Fibroblast of gingiva (primary cell): ENCODE data around the gene PLCL2.

ENCODE experiments used
- DNase-seq: peaks from one replicate; pipeline ENCODE4 v3.0.0-alpha.2; 2011; ENCODE audit warnings: low read depth

Gene PLCL2

DNA sequence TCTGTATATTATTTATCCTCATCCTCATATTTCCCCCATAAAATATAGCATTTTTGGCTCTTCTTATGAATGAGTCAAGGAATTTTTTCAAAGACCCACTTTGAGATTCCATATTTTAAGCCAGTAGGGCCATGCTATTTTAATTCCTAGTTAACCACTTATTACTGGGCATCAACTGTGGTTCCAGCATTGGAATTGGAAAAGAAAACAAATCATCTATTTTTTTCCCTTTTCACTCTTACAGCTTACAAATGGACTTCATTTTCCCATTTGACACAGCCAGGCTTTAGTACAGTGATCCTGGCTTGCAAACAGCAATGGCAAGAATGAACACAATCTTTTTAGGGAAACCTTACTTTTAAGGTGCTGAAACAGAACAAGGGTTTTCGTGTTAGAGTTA is 19.4 kb upstream of the PLCL2 start:
- DNase-seq, result no peak

DNA sequence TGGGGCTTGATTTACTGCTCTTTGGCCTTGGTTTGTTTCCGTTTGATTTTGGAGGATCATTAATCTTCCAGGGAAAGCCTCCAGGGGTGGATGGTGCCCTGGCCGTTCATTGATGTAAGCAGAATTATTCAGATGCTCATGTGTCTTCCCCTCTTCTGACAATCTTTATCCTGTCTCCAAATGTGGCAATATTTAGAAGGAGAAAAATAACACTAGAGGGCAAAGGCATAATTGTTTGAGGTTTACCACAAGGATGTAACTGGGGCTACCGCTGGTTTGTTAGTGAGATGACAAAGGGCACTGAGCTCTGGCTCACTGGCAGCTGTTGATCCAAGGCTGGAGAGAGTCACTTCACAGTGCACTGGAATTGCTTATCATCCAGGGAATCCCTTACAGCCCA is 18.2 kb upstream of the PLCL2 start:
- DNase-seq, result peak; percentile 63

DNA sequence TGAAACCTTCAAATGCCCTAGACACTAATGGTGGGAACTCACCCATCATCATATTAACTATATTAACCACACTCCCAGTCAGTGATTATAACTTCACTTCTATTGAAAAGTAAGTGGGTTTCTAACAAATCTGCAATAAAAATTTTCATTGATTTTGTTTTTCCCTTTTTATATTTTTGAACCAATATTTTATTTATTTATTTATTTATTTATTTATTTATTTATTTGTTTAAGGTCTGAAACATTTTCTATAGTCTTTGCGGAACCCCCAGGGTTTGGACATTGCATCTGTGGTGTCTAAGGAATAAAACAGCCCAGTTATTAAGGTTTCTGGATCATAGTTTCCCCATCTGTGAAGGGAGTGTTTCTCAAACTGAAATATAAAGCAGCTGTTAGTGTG is 16.2 kb upstream of the PLCL2 start:
- DNase-seq, result no peak

DNA sequence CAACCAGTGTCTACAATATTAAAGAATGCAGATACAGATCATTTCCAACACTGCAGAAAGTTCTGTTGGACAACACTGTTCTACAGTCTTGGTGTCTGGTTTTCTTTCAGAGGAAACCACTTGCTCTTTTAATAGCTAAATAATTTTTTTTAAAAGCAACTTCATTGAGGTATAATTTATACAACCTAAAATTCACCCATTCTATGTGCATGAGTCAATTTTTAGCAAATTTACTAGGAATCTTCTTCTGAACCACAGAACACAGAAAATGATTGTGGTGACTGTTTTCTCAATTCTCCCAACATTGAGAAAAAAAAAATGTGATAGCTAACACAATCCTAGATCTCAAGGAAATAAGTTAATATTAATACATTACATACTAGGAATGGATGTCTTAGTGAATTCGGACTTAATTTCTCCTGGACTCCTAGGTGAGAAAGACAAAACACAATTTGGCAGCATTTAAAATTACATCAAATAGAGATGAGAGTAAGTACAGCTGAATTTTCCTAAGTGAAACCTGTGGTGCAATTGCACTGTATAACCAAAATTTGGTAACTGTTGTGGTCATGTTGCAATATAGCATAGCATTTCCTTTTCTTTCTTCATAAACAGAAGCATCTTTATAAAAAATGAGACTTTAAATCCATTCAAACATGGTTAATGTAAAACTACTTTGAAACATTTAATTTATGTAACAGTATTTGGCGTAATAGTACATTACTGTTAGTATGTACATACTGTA is 15.3 kb upstream of the PLCL2 start:
- DNase-seq, result peak; percentile 41

DNA sequence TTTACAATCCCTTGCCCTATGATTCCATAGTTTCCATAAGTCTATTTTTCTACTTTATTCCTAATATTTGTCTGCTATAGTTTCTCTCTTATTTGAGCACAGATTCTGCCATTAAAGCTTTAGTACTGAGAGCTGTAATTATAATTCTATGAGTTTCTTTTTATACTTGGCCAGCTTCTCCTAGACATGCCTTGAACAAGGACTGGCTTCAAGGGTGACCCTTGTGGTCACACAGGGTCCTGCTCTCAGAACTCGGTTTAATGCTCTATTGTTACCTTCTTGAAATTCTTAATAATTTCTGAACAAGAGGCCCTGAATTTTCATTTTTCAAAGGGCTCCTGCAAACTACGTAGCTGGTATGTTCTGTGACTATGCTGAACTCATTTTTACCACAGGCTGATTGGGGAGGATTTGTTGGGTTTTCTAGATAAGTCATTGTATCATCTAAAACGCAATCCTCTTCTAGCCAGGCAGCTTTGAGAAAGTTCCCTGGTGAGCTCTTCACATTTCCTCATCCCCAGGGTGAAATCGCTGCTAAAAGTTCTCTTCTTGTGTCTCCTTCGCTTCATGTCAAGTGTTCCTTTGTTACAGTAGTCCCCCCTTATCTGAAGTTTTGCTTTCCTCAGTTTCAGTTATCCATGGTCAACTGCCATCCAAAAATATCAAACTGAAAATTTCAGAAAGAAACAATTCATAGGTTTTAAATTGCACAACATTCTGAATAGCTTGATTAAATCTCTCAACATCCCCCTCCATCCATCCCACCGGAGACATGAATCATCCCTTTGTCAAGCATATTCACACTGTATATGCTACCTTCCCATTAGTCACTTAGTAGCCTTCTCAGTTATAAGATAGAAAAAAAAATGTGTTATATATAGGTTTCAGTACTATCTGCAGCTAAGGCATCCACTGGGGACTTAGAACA is 12.6 kb upstream of the PLCL2 start:
- DNase-seq, result no peak

DNA sequence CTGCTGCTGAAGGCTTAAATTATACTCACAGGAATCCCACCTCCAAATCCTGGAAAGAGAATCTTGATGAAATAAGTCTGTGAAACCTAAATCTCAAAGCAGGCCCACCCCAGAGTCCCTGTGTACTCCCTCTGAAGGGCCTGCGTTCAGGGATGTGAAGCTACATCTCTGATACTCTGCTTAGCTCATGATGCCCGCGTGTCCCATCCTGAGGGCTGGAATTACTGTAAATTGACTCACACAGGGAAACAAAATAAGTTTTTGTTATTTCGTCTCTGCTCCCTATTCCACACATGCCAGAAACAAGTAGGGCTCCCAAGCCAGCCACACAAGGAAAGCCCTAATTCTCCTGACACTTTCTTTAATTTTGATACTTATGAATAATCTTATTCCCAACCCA is 10.9 kb upstream of the PLCL2 start:
- no peak for DNase-seq

DNA sequence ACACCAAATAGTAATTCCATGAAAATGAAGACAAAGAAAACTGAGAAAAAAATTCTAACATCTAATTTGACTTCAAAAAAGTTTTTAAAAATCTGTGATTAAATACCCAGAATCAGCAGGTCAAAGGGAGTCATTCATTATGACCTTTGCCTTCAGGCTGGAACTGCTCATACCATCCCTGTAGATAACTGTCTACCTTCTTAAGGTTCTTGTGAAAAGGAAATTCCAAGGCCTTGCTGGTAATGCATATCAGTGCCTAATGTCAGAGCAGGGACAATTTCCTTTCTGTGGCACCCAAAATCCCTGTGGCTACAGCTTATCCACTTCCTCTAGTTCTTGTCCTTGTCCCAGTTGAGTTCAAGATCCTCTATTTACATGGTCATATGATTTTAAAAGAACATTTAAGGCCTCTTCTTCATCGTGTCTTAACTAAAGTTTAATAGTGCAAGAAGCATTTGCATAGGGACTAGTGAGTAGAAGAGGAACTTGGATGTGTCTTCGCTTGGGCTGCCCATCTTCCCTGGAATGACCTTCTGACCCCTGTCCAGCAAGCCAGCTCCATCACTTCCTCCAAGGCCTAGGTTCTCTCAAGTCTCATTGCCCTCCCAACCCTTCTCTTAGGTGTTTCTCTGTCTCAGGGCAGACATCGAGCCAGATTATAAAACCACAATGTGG is 8.7 kb upstream of the PLCL2 start:
- DNase-seq, result no peak

DNA sequence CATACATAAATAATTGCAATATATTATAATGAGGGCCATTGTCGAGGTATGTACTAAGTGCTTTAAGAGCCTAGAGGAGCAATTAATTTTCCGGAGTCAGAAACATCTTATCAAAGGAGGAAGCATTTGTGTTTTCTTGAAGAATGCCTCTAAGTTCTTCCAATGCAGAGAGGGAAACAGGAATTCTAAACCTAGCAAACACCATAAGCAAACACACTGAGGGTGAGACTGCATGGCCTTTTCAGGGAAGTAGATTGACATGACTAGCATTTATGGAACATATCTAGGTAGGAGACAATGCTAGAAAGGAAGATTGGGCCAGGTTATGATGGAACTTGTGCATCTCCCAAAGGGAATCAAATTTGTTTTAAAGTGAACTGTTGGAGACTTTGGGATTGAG is 7.2 kb upstream of the PLCL2 start:
- DNase-seq, result no peak

DNA sequence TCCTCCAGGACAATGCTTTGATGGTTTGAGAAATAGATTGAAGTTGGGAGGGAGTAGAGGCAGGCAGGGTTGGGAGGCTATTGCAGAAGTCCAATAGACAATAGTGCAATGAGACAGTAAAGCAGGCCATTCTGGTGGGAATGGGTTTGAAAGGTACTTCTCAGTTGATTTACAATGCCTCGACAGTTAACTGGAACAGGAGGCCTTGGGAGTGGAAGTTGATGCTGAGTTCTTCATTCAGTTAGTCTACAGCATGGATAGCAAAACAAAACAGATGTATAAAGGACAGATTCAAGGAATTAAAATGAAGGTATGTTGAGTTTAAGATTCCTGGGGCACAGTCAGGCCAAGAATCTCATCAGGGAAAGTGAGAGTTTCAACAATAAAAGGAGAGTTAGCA is 6.8 kb upstream of the PLCL2 start:
- no peak for DNase-seq

DNA sequence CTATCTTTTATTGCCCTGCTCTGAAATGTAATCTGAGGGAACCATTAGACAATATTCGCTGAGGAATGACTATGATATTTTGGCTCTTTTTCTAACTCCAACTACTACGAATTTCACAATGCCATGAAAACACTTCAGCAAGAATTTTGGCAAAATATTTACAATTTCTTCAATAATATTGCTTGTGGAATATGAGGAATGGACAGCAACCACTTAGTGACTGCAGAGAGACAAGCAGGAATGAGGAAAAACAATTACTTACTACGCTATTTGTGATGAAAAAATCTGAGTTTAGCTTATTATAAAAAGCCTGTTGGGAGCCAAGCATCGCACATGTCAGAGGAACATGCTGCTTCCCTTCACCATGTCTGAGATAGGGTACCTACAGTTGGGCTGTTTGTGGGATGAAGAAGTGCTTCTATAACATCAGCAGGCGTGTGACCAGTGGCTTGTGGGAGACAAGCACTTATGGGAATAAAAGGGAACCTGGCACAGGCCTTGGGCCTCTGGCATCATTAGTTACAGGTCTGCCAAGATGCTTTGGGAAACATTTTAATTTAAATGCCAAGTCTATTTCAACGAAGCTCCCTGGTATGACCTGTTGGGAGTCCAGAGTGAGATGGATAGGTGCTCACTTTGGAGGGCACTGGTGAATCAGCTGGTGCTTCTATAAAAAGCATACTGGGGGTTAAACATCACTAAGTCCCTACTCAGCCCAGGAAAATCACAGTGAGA is 2.7 kb upstream of the PLCL2 start:
- DNase-seq, result peak; percentile 75

DNA sequence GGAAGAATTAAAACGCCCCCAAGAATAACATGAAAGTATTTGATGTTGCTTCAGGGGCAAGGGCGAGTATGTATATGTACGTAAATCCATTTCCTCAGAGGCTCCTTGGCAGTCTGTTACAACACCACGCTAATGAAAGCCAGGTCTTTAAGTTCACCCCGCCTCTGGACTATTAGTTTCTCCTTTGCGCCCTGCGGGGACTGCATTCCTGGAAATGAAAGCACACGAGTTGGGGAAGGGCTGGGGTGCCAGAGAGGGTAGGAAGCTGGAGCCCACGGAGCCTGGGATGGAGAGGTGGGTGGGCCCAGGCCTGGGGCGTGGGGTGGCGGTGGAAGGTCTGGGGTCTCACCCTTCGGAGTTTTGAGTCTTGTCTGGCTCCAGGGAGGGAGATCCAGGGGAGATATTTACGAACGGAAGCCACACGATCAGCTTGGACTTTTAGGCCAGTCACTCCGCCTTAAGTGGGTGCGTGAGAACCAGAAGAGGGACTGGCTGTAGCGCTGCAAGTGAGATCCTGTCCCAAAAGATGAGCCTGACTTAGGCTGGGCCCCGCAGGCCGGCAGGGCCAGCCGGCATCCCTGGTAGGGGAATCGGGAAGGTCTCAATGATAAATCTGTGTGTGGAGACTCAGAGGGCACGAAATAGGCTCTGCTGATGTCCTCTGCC is 1.6 kb upstream of the PLCL2 start:
- DNase-seq, result peak; percentile 99

DNA sequence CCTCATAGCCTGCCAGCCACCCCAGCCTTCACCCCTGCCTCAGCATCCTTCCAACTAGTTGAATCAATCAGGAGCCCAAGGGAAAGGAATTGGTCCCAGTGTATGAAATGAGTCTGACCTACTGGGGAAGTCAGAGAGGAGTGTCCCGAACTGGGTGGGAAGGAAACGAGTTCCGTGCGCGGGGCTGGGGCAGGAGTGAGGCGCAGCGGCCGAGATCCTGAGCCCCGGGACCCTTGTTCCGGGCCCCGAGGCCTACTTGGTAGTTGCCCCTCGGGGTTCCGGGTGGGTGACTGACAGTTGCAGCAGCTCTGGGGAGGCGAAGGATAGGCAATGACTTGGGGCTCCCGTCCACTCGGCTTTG is 1.1 kb upstream of the PLCL2 start:
- no peak for DNase-seq

DNA sequence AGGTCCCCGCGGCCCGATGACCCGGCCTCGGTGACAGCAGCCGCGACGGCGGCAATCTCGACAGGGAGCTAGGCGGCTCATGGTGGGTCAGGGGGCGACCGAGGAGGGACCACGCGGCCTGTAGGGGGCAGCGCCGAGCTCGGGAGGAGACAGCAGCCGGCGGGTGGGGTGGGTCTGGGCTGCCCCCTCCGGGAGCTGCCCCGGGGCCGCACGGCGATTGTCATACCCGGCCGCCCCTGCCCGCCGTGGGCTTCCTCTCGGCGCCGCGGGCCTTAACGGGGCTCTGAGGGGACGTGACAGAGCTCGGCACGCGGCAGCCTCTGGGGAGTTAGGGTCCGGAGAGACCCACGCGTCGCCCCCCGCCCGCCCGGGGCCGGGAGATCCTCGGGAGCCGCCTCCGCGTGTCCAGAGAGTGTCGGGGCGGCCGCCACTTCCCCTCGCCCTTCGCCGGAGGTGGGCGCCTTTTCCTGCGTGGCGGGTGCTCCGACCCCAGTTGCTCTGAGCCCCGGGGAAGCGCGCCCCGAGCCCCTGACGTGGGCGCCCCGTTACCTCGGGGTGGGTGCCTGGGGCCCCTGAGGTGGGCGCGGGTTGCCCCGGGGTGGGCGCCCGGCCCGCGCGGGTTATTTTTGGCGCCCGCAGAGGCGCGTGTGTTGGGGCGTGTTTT is 539 bp upstream of the PLCL2 start:
- DNase-seq, result peak; percentile 67

DNA sequence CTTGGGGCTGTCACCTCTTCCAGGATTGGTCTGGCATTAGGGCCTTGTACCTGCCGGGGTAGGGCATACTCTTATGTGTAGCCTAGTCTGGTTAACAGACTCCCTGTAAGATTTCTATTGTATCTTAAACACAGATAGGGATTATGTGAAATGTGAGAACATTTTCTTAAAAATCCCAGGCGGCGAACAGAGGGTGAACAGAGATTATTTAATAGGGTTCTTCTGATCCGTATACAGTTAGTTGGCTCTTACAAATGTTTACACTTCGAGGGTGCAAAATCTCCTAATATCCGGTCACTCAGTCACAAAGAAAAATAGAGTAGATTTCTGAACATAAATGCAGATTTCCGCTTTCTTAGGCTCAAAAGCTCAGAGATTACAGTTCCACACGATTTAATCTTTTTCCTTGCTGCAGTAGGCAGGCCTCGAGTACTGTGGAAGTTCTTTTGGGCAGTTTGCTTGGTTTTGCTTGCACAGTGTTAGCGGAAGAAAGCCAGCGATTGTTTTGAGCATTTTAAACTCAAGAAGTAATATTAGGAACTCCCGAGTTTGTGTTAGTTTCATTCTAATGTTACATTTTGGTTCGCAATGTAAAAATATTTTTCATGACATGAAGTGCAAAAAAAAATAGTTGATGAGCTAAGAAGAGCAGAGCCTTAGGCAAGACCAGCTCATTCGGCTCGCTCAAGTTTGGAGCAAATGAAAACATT is 993 bp downstream of the PLCL2 start:
- DNase-seq, result peak; percentile 19

DNA sequence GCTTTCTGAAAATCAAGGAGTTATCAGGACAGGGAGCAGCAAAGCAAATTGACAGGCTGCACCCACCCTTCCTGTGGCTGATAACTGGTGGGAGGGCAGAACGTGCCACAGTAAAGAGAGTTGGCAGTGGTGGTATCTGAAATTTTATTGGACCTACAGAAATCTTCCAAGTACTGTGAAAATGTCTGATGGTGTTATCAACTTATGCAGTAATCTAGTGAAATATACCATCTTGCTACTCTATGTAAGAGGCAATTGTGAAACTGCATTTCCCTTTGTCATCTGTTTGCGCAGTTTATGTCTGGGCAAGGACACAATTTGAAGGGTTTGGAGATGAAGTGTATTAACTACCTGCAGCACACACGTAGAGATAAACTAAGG is 1.5 kb downstream of the PLCL2 start:
- peak; percentile 34 for DNase-seq

DNA sequence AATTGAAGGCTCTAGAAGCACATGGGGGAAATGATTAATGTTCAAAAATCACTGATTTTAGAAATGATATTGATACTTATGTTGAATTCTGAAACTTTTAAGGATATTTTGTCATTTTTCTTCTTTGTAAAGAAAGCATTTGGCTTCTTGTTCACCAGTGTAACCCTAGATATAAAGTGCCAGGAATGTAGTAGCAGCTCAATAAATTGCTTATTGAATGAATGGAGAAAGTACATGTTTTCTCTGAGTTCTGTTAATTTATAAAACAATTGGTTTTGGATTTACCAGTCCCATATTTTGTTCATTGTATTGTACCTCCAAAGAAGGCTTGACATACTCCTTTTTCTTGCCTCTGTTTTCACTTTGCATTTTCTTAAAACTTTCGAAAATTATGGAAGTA is 2.4 kb downstream of the PLCL2 start:
- DNase-seq, result no peak

DNA sequence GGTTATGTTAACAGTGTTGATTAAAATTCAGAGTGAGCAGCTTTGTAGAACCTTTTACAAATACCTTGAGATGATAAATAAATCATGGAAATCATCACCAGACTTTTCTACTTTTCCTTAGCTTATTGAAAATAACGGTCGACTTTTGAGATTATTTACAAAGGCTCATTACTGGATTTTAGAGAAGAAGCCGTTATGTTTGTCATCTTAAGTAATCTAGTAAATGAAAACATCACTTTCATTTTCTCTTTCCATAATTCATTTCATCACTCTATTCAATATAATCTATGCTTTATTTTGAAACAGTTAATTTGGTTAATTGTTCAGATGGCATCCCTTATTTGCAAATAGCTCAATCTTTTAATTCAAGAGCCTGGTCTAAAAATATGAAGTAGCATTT is 3.6 kb downstream of the PLCL2 start:
- no peak for DNase-seq

DNA sequence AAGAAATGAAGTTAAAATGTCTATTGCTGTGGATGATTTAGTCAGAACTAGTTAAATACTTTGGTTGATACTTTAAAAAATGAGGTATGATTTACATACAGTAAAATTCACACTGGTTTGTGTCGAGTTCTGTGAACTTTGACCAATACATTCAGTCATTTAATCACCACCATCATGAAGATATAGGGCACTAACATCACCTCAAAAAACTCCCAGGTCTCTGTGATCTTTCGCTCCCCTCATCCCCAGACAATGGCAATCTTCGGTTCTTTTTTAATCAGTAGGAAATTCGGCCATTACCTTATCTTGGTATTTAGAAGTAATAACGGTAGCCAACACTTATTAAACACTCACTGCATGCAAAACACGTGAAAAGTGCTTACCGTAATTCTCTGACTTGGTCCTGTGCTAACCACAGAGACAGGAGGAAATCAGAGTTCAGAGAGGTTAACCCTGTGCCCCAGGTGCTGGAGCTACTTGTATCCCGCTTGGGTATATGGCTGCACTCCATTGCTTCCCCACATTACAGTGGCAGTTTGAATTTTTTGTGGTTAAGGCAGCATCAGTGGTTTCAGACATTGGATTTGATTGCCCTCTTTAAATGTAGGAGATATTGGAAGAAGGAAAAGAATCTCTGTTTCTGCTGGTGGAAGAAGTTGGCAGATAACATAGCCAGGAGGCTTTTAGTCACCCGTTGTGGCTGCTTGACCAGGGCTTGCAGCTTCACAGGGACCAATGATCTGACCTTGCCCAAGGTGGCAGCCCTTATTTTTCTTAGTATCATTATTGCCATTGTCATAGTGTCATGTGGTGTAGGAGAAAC is 4.2 kb downstream of the PLCL2 start:
- DNase-seq, result no peak

DNA sequence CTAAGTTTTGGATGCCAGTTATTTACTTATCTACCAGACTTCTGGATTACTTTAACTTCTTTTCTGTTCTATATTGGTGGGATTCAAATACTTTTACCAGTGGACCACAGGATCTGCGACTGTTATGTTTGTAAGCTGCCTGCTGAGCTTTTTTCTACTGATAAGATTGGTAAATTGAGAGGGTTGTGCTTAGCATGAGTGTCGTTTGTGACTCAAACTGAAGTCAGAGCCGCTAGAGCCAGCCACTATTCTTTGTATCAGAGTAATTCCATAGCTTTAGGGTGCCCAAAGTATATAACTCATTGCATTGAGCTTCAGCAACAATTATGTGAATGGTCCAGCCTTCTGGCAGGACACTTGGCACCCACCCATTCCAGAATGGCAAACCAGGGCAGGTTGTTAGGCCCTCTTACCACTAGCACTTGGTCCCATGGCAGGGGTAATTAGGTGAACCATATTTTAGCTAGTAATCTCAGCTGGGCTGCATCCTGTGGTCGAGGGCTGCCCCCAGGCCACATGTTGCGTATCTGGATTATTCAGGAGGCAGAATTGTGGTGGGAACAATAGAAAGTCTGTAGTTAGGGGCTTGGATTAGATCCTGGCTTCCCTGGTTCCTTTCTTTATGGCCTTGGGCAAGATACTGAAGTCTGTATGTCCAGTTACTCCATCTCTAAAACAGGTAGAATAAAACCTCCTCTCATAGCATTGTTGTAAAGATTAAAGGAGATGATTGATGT is 6.0 kb downstream of the PLCL2 start:
- DNase-seq, result no peak
